ENCODE results near the gene ACBD6.

GRCh38 chr1:180261524-180262155, 240.7 kb downstream of the ACBD6 start:
- TF ChIP-seq CTCF (conservative IDR thresholded peaks at IDR 0.05 in 1 of 2, IDR thresholded peaks at IDR 0.05 in 1 of 2; ENCODE audit: extremely low read depth in 1 of 2, insufficient read depth in 1 of 2, low read depth in 1 of 2, low read length in 2 of 2): no peak
- TF ChIP-seq EZH2 (IDR thresholded peaks at IDR 0.05; ENCODE audit: borderline replicate concordance, low read length): no peak

Data from mammary epithelial cell (primary cell).